Stimulated activated CD4-positive, alpha-beta T cell treated with anti-CD3 and anti-CD28 coated beads, Interleukin-4, amount 100 ng/mL, for 24 hours (primary cell): Measurements from ENCODE around the gene GLRX5.
"Not testable (repeated sequence)": the region's sequence is repeated elsewhere in the genome, so short reads cannot be mapped to it uniquely, and the experiment has no call there.

ENCODE experiments used
- DNase-seq: peaks from one replicate; pipeline ENCODE4 v3.0.0-alpha.2; 2020

Gene GLRX5

GRCh38 chr14:95562892-95563685 is 28.2 kb downstream of the GLRX5 start:
- no peak for DNase-seq

- no peak for DNase-seq
These were observed 29.2 kb downstream of the GLRX5 start for GRCh38 chr14:95564060-95564459.

- no peak for DNase-seq
These were observed 34.6 kb downstream of the GLRX5 start for GRCh38 chr14:95569440-95569839.

- DNase-seq = no peak
These were observed 38.5 kb downstream of the GLRX5 start for GRCh38 chr14:95573313-95573712.

- DNase-seq = no peak
These were observed 41.1 kb downstream of the GLRX5 start for GRCh38 chr14:95575840-95576473.

GRCh38 chr14:95577067-95577800 is 42.4 kb downstream of the GLRX5 start:
- DNase-seq = no peak

GRCh38 chr14:95577870-95578269 is 43.0 kb downstream of the GLRX5 start:
- no peak for DNase-seq

- DNase-seq = not testable (repeated sequence)
These were observed 49.2 kb downstream of the GLRX5 start for GRCh38 chr14:95583836-95584617.

GRCh38 chr14:95585953-95586620 is 51.2 kb downstream of the GLRX5 start:
- no peak for DNase-seq

GRCh38 chr14:95591182-95591581 is 56.3 kb downstream of the GLRX5 start:
- not testable (repeated sequence) for DNase-seq
